ENCODE measurements around the gene RPL41. TPM values are rescaled to one million over a fixed set of nuclear protein-coding genes. Genes with fewer than 3 reads are reported as not detected.

RPL41 gene
- total RNA-seq, 1 donor from 2014 or later: 3,580 TPM

DNA sequence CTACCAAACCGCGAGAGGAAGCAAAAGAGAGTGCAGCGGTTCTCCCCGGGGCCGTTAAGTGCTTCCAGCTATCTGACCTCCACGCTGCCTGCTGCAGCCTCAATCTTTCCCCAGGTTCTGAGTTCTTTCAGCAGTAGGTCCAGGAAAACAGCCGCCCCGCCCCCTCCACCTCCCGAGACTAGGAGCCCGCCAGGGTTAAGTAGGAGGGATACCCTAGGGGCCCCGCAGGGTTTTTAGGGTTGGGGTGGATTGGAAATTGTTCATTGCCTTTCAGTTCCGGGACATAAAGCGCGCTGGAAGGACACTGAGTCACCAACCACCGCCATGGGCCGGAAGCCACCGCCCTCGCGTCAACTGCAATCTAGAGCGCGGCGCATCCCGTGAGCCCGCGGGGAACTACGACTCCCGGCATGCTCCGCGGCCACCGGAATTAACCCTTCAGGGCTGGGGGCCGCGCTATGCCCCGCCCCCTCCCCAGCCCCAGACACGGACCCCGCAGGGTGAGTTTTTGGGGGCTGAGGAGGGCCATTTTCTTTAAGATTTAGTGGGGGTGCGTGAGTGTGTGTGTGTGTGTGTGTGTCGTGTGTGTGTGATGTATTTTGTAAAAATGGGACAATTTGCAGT, 35.8 kb downstream of the RPL41 start, which contains the start of gene MYL6B:
MYL6B (plus strand) TSS at position 456 of the 624 bp plus-strand sequence. CDS start 1,332 bp downstream, outside the sequence.
- peaks cover 11% of the 10 kb centered on the region for H3K36me3 Mint-ChIP-seq (ENCODE audit: unreplicated experiment)
- peak within 1 kb of the TSS; percentile 95 for H3K27ac Mint-ChIP-seq (ENCODE audit: unreplicated experiment)
- TF ChIP-seq, protein P1, sequence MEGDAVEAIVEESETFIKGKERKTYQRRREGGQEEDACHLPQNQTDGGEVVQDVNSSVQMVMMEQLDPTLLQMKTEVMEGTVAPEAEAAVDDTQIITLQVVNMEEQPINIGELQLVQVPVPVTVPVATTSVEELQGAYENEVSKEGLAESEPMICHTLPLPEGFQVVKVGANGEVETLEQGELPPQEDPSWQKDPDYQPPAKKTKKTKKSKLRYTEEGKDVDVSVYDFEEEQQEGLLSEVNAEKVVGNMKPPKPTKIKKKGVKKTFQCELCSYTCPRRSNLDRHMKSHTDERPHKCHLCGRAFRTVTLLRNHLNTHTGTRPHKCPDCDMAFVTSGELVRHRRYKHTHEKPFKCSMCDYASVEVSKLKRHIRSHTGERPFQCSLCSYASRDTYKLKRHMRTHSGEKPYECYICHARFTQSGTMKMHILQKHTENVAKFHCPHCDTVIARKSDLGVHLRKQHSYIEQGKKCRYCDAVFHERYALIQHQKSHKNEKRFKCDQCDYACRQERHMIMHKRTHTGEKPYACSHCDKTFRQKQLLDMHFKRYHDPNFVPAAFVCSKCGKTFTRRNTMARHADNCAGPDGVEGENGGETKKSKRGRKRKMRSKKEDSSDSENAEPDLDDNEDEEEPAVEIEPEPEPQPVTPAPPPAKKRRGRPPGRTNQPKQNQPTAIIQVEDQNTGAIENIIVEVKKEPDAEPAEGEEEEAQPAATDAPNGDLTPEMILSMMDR (IDR thresholded peaks at IDR 0.05): no peak
- H3K4me1 Mint-ChIP-seq (ENCODE audit: unreplicated experiment): peaks cover 42% of the 10 kb centered on the region
- H3K9me3 Mint-ChIP-seq (ENCODE audit: unreplicated experiment): no peaks in the 10 kb centered on the region
- H3K27me3 Mint-ChIP-seq (ENCODE audit: unreplicated experiment): no peaks in the 10 kb centered on the region
- H3K4me3 Mint-ChIP-seq (ENCODE audit: unreplicated experiment): peak within 1 kb of the TSS; percentile 93
- peak; percentile 95 for DNase-seq (ENCODE audit: extremely low spot score, unreplicated experiment)

DNA sequence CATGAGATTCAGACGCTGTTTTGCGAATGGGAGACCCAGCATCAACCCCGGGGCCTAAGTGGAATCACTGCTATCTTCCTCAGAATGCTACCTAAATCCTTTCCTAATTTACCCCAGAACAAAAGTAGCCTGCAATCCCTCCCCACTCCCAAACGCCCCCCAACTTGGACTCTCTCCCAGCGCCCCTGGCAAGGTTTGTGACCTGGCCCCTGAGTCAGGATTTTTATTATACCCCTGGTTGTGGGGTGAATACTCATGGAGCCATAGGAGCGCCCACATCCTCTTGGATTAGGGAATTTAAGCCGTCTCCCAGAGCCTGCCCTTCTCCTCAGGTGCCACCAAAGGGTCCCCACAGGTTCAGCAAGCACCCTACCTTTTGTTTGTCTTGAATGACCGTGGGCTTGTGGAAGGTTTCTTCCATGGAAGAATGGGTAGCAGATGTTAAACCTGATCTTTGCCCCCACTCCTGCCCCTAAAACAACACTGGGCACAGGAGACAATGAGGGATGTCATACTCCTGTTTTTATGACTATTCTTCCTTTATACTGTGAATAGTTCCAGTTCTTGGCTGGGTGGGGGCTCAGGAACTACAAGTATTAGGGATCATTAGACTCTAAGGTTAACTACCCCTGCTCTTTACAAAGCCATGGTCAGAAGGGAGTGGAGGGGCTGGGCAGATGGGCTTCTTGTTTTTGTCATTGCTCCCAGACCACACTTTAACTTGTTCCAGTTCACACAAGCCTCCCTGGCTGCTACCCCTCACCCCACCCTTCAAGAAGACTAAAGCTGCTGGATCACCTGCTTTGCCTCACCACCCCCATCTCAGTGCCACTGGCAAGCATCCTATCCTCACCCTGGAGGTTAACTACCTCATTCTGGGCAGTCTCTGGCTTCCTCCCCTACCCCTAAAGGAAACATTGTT, 36.6 kb downstream of the RPL41 start:
- peaks cover 47% of the 10 kb centered on the region for H3K4me1 Mint-ChIP-seq (ENCODE audit: unreplicated experiment)
- TF ChIP-seq, protein P1 (IDR thresholded peaks at IDR 0.05): no peak
- H3K9me3 Mint-ChIP-seq (ENCODE audit: unreplicated experiment): no peaks in the 10 kb centered on the region
- H3K36me3 Mint-ChIP-seq (ENCODE audit: unreplicated experiment): peaks cover 11% of the 10 kb centered on the region
- no peak for DNase-seq (ENCODE audit: extremely low spot score, unreplicated experiment)
- no peaks in the 10 kb centered on the region for H3K27me3 Mint-ChIP-seq (ENCODE audit: unreplicated experiment)
- peak overlapping the region; percentile 95 for H3K27ac Mint-ChIP-seq (ENCODE audit: unreplicated experiment)
- peak overlapping the region; percentile 93 for H3K4me3 Mint-ChIP-seq (ENCODE audit: unreplicated experiment)

DNA sequence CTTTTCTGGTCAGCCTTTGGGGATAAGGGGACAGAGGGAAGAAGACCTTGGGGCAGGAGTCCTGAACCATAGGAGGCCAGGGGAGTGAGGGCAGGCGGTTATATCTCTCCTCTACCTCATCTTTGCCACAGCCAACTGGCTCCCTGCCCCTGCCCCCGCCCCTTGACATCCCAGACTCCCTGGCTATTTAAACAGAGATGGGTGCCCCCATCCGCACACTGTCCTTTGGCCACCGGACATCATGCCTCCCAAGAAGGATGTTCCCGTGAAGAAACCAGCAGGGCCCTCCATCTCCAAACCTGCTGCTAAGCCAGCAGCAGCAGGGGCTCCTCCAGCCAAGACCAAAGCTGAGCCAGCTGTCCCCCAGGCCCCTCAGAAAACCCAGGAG, 37.2 kb downstream of the RPL41 start:
- no peak for DNase-seq (ENCODE audit: extremely low spot score, unreplicated experiment)
- H3K27ac Mint-ChIP-seq (ENCODE audit: unreplicated experiment): no peak overlapping the region
- peak overlapping the region; percentile 42 for H3K4me3 Mint-ChIP-seq (ENCODE audit: unreplicated experiment)
- H3K9me3 Mint-ChIP-seq (ENCODE audit: unreplicated experiment): no peaks in the 10 kb centered on the region
- peaks cover 47% of the 10 kb centered on the region for H3K4me1 Mint-ChIP-seq (ENCODE audit: unreplicated experiment)
- TF ChIP-seq, protein P1 (IDR thresholded peaks at IDR 0.05): no peak
- H3K27me3 Mint-ChIP-seq (ENCODE audit: unreplicated experiment): no peaks in the 10 kb centered on the region
- peaks cover 12% of the 10 kb centered on the region for H3K36me3 Mint-ChIP-seq (ENCODE audit: unreplicated experiment)

DNA sequence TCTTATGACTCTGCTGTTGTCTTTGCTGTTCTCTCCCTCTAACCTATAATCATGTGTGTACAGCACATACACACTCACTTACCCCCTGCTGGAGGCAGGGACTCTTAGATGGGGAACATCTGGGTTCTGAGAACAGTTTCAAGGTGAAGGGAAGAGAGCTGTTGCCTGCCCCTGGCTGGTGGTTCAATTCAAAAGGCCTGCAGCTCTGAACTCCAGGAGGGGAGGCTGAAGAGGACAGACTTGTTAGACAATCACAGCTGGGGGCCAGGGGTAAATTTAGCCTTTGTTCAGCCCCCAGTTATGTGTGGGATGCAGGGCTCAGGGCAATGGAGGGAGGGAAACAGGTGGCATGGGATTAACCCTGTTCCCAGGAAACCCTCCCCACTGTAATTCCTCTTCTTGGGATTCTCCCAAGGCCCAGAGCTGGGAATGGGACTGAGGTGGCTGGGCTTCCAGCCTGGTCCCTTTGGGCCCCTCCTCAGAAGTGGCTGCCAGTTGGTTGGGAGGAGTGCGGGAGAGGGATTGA, 37.9 kb downstream of the RPL41 start:
- H3K9me3 Mint-ChIP-seq (ENCODE audit: unreplicated experiment): no peaks in the 10 kb centered on the region
- H3K27ac Mint-ChIP-seq (ENCODE audit: unreplicated experiment): peak overlapping the region; percentile 10
- TF ChIP-seq, protein P1 (IDR thresholded peaks at IDR 0.05): no peak
- no peak overlapping the region for H3K4me3 Mint-ChIP-seq (ENCODE audit: unreplicated experiment)
- DNase-seq (ENCODE audit: extremely low spot score, unreplicated experiment): no peak
- H3K36me3 Mint-ChIP-seq (ENCODE audit: unreplicated experiment): peaks cover 18% of the 10 kb centered on the region
- H3K4me1 Mint-ChIP-seq (ENCODE audit: unreplicated experiment): peaks cover 51% of the 10 kb centered on the region
- no peaks in the 10 kb centered on the region for H3K27me3 Mint-ChIP-seq (ENCODE audit: unreplicated experiment)

DNA sequence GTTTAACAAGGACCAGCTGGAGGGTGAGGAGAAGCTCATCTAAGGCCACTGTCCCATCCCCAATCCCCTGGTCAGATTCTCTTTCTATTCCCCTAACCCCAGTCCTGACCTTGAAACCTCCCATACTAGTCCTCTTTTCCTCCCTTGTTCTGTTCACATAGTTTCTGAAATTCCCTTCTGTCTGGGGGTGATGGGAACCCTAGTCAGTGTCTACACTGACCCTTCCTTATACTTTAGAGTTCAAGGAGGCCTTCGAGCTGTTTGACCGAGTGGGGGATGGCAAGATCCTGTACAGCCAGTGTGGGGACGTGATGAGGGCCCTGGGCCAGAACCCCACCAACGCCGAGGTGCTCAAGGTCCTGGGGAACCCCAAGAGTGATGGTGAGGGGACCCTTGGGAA, 38.4 kb downstream of the RPL41 start:
- H3K4me1 Mint-ChIP-seq (ENCODE audit: unreplicated experiment): peaks cover 56% of the 10 kb centered on the region
- H3K27ac Mint-ChIP-seq (ENCODE audit: unreplicated experiment): no peak overlapping the region
- no peak overlapping the region for H3K4me3 Mint-ChIP-seq (ENCODE audit: unreplicated experiment)

More for the DNA sequence above, 38.4 kb downstream of the RPL41 start:
- DNase-seq (ENCODE audit: extremely low spot score, unreplicated experiment): no peak
- Mint-ChIP-seq H3K36me3 (ENCODE audit: unreplicated experiment) (peaks cover 21% of the 10 kb centered on the region), H3K27me3 (ENCODE audit: unreplicated experiment) (no peaks in the 10 kb centered on the region), H3K9me3 (ENCODE audit: unreplicated experiment) (no peaks in the 10 kb centered on the region)
- TF ChIP-seq, protein P1 (IDR thresholded peaks at IDR 0.05): no peak

All from osteocyte (in vitro differentiated cells).